Measurements from ENCODE around the gene RNASE7.
A peak's percentile ranks its signal among the peaks of the same experiment; 100 is the strongest.

RNASE7 gene

GRCh38 chr14:21092273-21093011, 50.3 kb downstream of the RNASE7 start:
- Histone ChIP-seq H3K18ac (ENCODE audit: low read depth in 1 of 2, low read length in 2 of 2) (no peak overlapping the region), H2BK12ac (ENCODE audit: low read length in 2 of 2) (no peak overlapping the region), H3K4ac (ENCODE audit: low read depth in 1 of 2, low read length in 2 of 2) (no peak overlapping the region), H2AK5ac (ENCODE audit: low read length, severe bottlenecking) (peak overlapping the region; percentile 36), H3K14ac (ENCODE audit: low read length in 2 of 2) (no peak overlapping the region), H2BK120ac (ENCODE audit: low read depth, low read length) (no peak overlapping the region), H3K27me3 (ENCODE audit: control insufficient read depth in 1 of 2, insufficient read depth in 1 of 2, low read length in 2 of 2) (no peaks in the 10 kb centered on the region), H3K9me3 (ENCODE audit: control insufficient read depth, low read length) (no peaks in the 10 kb centered on the region), H3K36me3 (ENCODE audit: control insufficient read depth in 1 of 2, insufficient read depth in 2 of 2, low read depth in 1 of 2, low read length in 2 of 2) (peaks cover 40 to 54% of the 10 kb centered on the region in 2 experiments), H3K9ac (ENCODE audit: low read length) (no peak overlapping the region), H4K91ac (ENCODE audit: low read length) (peak overlapping the region; percentile 29), H3K4me1 (ENCODE audit: control insufficient read depth, insufficient read depth, low read depth, low read length) (peaks cover 24% of the 10 kb centered on the region), H4K8ac (ENCODE audit: low read length) (peak overlapping the region; percentile 24), H2BK5ac (ENCODE audit: low read depth, low read length, poor library complexity, severe bottlenecking) (no peak overlapping the region), H2BK15ac (ENCODE audit: low read depth, poor library complexity, severe bottlenecking) (no peak overlapping the region), H3K23ac (ENCODE audit: low read length in 2 of 2) (no peak overlapping the region), H3K4me2 (ENCODE audit: low read length, poor library complexity, severe bottlenecking) (no peak overlapping the region), H3K27ac (ENCODE audit: low read length, poor library complexity, severe bottlenecking) (no peak overlapping the region), H3K79me1 (replicated peaks; ENCODE audit: low read length, poor library complexity, severe bottlenecking) (peaks cover 21% of the 10 kb centered on the region), H2AFZ (ENCODE audit: low read depth, low read length) (no peak overlapping the region), H3K4me3 (ENCODE audit: insufficient read depth in 1 of 2, low read depth in 1 of 2, low read length in 2 of 2) (no peak overlapping the region)
- peak; percentile 68 for DNase-seq
- 51% methylated on average over 59 of the region's 59 CpGs for WGBS

- H3K27me3 ChIP-seq (ENCODE audit: control insufficient read depth in 1 of 2, insufficient read depth in 1 of 2, low read length in 2 of 2), result no peaks in the 10 kb centered on the region
- peak overlapping the region; percentile 24 for H4K8ac ChIP-seq (ENCODE audit: low read length)
- no peak overlapping the region for H2BK120ac ChIP-seq (ENCODE audit: low read depth, low read length)
- H2BK12ac ChIP-seq (ENCODE audit: low read length in 2 of 2), result no peak overlapping the region
- H3K23ac ChIP-seq (ENCODE audit: low read length in 2 of 2), result no peak overlapping the region
- H3K36me3 ChIP-seq (ENCODE audit: control insufficient read depth in 1 of 2, insufficient read depth in 2 of 2, low read depth in 1 of 2, low read length in 2 of 2), result peaks cover 38 to 50% of the 10 kb centered on the region in 2 experiments
- H3K4me3 ChIP-seq (ENCODE audit: insufficient read depth in 1 of 2, low read depth in 1 of 2, low read length in 2 of 2), result no peak overlapping the region
- WGBS, result 80% methylated on average over 36 of the region's 36 CpGs
- H3K27ac ChIP-seq (ENCODE audit: low read length, poor library complexity, severe bottlenecking), result peak overlapping the region; percentile 98
- no peaks in the 10 kb centered on the region for H3K9me3 ChIP-seq (ENCODE audit: control insufficient read depth, low read length)
- H3K4me1 ChIP-seq (ENCODE audit: control insufficient read depth, insufficient read depth, low read depth, low read length), result peaks cover 25% of the 10 kb centered on the region
- DNase-seq, result no peak
- no peak overlapping the region for H3K14ac ChIP-seq (ENCODE audit: low read length in 2 of 2)
- no peak overlapping the region for H3K18ac ChIP-seq (ENCODE audit: low read depth in 1 of 2, low read length in 2 of 2)
- no peak overlapping the region for H3K4ac ChIP-seq (ENCODE audit: low read depth in 1 of 2, low read length in 2 of 2)
- no peak overlapping the region for H4K91ac ChIP-seq (ENCODE audit: low read length)
- no peak overlapping the region for H2BK15ac ChIP-seq (ENCODE audit: low read depth, poor library complexity, severe bottlenecking)
- no peak overlapping the region for H3K4me2 ChIP-seq (ENCODE audit: low read length, poor library complexity, severe bottlenecking)
- no peak overlapping the region for H2AFZ ChIP-seq (ENCODE audit: low read depth, low read length)
- H3K9ac ChIP-seq (ENCODE audit: low read length), result no peak overlapping the region
- peak overlapping the region; percentile 21 for H2AK5ac ChIP-seq (ENCODE audit: low read length, severe bottlenecking)
- H3K79me1 ChIP-seq (replicated peaks; ENCODE audit: low read length, poor library complexity, severe bottlenecking), result peaks cover 21% of the 10 kb centered on the region
- no peak overlapping the region for H2BK5ac ChIP-seq (ENCODE audit: low read depth, low read length, poor library complexity, severe bottlenecking)
Measured at GRCh38 chr14:21093018-21093417, 50.9 kb downstream of the RNASE7 start.
